ENCODE measurements around the gene ZNF423.

The ZNF423 gene

DNA sequence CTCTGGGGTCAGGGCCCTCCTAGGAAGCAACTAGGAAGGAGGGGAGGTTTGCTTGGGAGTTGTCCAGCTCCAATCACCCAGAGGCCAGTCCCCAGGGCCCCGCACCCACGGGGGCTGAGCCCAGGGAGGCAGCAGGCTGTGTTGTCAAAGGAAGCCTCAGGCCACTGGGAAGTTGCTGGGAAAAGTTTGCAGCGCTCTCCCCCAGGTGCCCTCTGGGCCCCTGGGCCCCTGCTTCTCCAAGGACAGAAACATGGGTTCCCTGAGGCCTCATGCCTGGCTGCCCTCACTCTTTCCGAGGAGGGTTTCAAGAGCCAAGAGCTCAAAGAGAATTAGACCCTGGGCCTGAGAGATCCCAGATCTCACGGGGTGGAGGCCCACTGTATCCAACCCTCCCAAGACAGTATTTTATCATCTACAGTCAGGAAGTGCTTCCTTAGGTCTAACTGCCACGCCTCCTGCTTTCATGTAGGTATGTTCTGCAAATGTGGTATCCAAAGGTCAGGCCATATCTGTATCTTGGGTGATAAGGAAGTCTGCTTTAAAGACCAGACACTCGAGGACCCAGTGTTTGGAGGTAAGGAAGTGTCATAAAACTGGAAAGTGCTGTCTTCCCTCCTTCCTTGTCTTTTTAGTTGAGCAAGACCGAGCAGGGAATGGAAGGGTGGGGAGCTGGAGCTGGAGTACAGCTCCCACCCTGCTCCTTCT is 44.2 kb upstream of the ZNF423 start:
- TF ChIP-seq TAF1 (IDR thresholded peaks at IDR 0.05; ENCODE audit: borderline replicate concordance, insufficient read depth, low read length) (no peak), POLR2AphosphoS5 (IDR thresholded peaks at IDR 0.05; ENCODE audit: low read depth, low read length) (no peak)

DNA sequence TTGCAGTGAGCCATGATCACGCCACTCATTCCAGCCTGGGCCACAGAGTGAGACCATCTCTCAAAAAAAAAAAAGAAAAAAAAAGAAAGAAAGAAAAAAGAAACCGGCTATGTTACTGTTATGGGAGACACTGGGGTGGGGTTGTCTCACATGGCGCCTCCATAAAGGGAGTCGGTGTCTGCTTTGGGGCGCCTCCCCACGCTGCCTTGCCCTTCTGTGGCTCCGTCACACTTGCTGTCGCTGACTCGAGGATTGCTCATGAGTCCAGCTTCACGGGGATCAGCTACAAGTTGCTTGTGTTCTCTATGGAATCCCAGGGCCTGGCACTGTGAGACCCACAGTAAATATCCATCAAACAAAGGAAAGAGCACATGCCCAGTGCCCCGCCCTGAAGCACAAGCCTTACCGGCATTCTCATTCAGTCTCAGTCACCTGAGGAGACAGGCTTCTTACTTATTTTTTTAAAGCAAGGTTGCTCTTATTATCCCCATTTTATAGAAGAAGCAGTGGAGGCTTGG is 40.6 kb upstream of the ZNF423 start:
- TF ChIP-seq FOXP2 (optimal IDR thresholded peaks at IDR 0.05; ENCODE audit: borderline replicate concordance, extremely low read depth, extremely low read length, insufficient read depth) (no peak), POLR2AphosphoS5 (IDR thresholded peaks at IDR 0.05; ENCODE audit: low read depth, low read length) (no peak), REST (IDR thresholded peaks at IDR 0.05; ENCODE audit: insufficient read depth in 1 of 2, low read depth in 2 of 2, low read length in 2 of 2) (no peak), SIN3A (IDR thresholded peaks at IDR 0.05; ENCODE audit: borderline replicate concordance, insufficient read depth, low read length) (no peak), TAF1 (IDR thresholded peaks at IDR 0.05; ENCODE audit: borderline replicate concordance, insufficient read depth, low read length) (no peak)

GRCh38 chr16:49890876-49891275 is 35.0 kb upstream of the ZNF423 start:
- TF ChIP-seq SIN3A (IDR thresholded peaks at IDR 0.05; ENCODE audit: borderline replicate concordance, insufficient read depth, low read length) (no peak), POLR2AphosphoS5 (IDR thresholded peaks at IDR 0.05; ENCODE audit: low read depth, low read length) (no peak), REST (IDR thresholded peaks at IDR 0.05; ENCODE audit: insufficient read depth in 1 of 2, low read depth in 2 of 2, low read length in 2 of 2) (no peak), FOXP2 (optimal IDR thresholded peaks at IDR 0.05; ENCODE audit: borderline replicate concordance, extremely low read depth, extremely low read length, insufficient read depth) (no peak), TAF1 (IDR thresholded peaks at IDR 0.05; ENCODE audit: borderline replicate concordance, insufficient read depth, low read length) (no peak)

DNA sequence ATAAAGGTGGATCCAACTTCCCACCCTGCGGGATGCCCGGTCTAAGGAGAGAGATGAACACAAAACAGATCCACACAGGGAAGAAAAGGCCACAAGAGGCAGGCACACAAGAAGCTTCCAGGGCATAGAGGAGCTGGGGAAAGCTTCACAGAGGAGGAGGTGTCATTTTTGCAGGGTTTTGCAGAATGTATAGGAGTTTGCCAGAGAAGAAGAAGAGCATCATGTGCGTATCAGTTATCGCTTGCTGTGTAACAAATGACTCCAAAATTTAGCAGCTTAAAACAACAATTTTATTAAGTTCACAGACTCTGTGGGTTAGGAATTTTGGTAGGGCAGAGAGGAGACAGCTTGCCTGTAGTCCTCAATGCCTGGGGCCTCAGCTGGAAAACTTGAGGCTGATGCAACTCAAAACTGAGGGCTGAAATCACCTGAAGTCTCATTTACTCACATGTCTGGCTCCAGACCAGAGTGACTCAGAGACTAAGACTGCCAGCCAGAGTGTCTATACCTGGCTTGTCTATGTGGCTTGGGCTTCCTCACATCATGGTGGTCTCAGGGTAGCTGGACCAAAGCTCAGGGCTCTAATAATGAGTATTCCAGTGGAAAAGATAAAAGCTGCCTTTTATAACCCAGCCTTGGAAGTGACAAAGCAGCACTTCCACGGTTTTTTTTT is 33.9 kb upstream of the ZNF423 start:
- TF ChIP-seq POLR2AphosphoS5 (IDR thresholded peaks at IDR 0.05; ENCODE audit: low read depth, low read length) (no peak), SIN3A (IDR thresholded peaks at IDR 0.05; ENCODE audit: borderline replicate concordance, insufficient read depth, low read length) (no peak), TAF1 (IDR thresholded peaks at IDR 0.05; ENCODE audit: borderline replicate concordance, insufficient read depth, low read length) (no peak), FOXP2 (optimal IDR thresholded peaks at IDR 0.05; ENCODE audit: borderline replicate concordance, extremely low read depth, extremely low read length, insufficient read depth) (no peak), REST (IDR thresholded peaks at IDR 0.05; ENCODE audit: insufficient read depth in 1 of 2, low read depth in 2 of 2, low read length in 2 of 2) (no peak)

GRCh38 chr16:49886554-49887094 is 30.7 kb upstream of the ZNF423 start:
- no peak for TF ChIP-seq SIN3A (IDR thresholded peaks at IDR 0.05; ENCODE audit: borderline replicate concordance, insufficient read depth, low read length)
- no peak for TF ChIP-seq REST (IDR thresholded peaks at IDR 0.05; ENCODE audit: insufficient read depth in 1 of 2, low read depth in 2 of 2, low read length in 2 of 2)
- TF ChIP-seq FOXP2 (optimal IDR thresholded peaks at IDR 0.05; ENCODE audit: borderline replicate concordance, extremely low read depth, extremely low read length, insufficient read depth) = no peak
- no peak for TF ChIP-seq POLR2AphosphoS5 (IDR thresholded peaks at IDR 0.05; ENCODE audit: low read depth, low read length)
- TF ChIP-seq TAF1 (IDR thresholded peaks at IDR 0.05; ENCODE audit: borderline replicate concordance, insufficient read depth, low read length) = no peak

All from PFSK-1 (cell line).